ENCODE results near the gene LACTBL1. TPM values are rescaled to one million over a fixed set of nuclear protein-coding genes. Genes with fewer than 3 reads are reported as not detected.

Gene LACTBL1
- total RNA-seq, 1 donor, result not detected

GRCh38 chr1:22967833-22968232 lies 4.8 kb downstream of the LACTBL1 start:
- no peak overlapping the region for H2AFZ ChIP-seq (ENCODE audit: low read length)
- H3K27me3 ChIP-seq (ENCODE audit: insufficient read depth, low read length), result peaks cover 48% of the 10 kb centered on the region
- H3K9me3 ChIP-seq (ENCODE audit: low read depth, low read length), result peaks cover 8% of the 10 kb centered on the region
- TF ChIP-seq CTCF (IDR thresholded peaks at IDR 0.05; ENCODE audit: extremely low read depth, low read depth, low read length), result no peak
- H3K4me1 ChIP-seq (ENCODE audit: insufficient read depth, low read length), result no peaks in the 10 kb centered on the region
- H3K27ac ChIP-seq (ENCODE audit: low read depth, low read length), result no peak overlapping the region
- no peaks in the 10 kb centered on the region for H4K20me1 ChIP-seq (ENCODE audit: insufficient read depth, low read length)
- no peak overlapping the region for H3K4me3 ChIP-seq (ENCODE audit: insufficient read depth, low read length)
- no peaks in the 10 kb centered on the region for H3K36me3 ChIP-seq (ENCODE audit: insufficient read depth, low read length)
- DNase-seq (ENCODE audit: insufficient read length, low spot score, missing footprints), result no peak
- H3K79me2 ChIP-seq (ENCODE audit: insufficient read depth, low read length), result no peaks in the 10 kb centered on the region
- H3K4me2 ChIP-seq (ENCODE audit: insufficient read depth, low read length), result no peak overlapping the region

GRCh38 chr1:22966309-22966708 lies 6.4 kb downstream of the LACTBL1 start:
- Histone ChIP-seq H3K4me2 (ENCODE audit: insufficient read depth, low read length) (no peak overlapping the region), H2AFZ (ENCODE audit: low read length) (no peak overlapping the region), H3K27me3 (ENCODE audit: insufficient read depth, low read length) (peaks cover 37% of the 10 kb centered on the region), H4K20me1 (ENCODE audit: insufficient read depth, low read length) (no peaks in the 10 kb centered on the region), H3K4me3 (ENCODE audit: insufficient read depth, low read length) (no peak overlapping the region), H3K79me2 (ENCODE audit: insufficient read depth, low read length) (no peaks in the 10 kb centered on the region), H3K27ac (ENCODE audit: low read depth, low read length) (no peak overlapping the region), H3K36me3 (ENCODE audit: insufficient read depth, low read length) (no peaks in the 10 kb centered on the region), H3K9me3 (ENCODE audit: low read depth, low read length) (peaks cover 8% of the 10 kb centered on the region), H3K4me1 (ENCODE audit: insufficient read depth, low read length) (no peaks in the 10 kb centered on the region)
- no peak for TF ChIP-seq CTCF (IDR thresholded peaks at IDR 0.05; ENCODE audit: extremely low read depth, low read depth, low read length)
- DNase-seq (ENCODE audit: insufficient read length, low spot score, missing footprints), result no peak

- DNase-seq (ENCODE audit: insufficient read length, low spot score, missing footprints), result peak; percentile 81
- Histone ChIP-seq H3K27ac (ENCODE audit: low read depth, low read length) (no peak overlapping the region), H3K4me3 (ENCODE audit: insufficient read depth, low read length) (no peak overlapping the region), H3K36me3 (ENCODE audit: insufficient read depth, low read length) (no peaks in the 10 kb centered on the region), H3K79me2 (ENCODE audit: insufficient read depth, low read length) (no peaks in the 10 kb centered on the region), H3K4me1 (ENCODE audit: insufficient read depth, low read length) (no peaks in the 10 kb centered on the region), H2AFZ (ENCODE audit: low read length) (no peak overlapping the region), H3K27me3 (ENCODE audit: insufficient read depth, low read length) (peaks cover 10% of the 10 kb centered on the region), H4K20me1 (ENCODE audit: insufficient read depth, low read length) (no peaks in the 10 kb centered on the region), H3K4me2 (ENCODE audit: insufficient read depth, low read length) (no peak overlapping the region), H3K9me3 (ENCODE audit: low read depth, low read length) (peaks cover 8% of the 10 kb centered on the region)
- TF ChIP-seq CTCF (IDR thresholded peaks at IDR 0.05; ENCODE audit: extremely low read depth, low read depth, low read length), result no peak
Measured at GRCh38 chr1:22963044-22963677, 9.5 kb downstream of the LACTBL1 start.

- no peak for DNase-seq (ENCODE audit: insufficient read length, low spot score, missing footprints)
- TF ChIP-seq CTCF (IDR thresholded peaks at IDR 0.05; ENCODE audit: extremely low read depth, low read depth, low read length), result no peak
- Histone ChIP-seq H3K9me3 (ENCODE audit: low read depth, low read length) (peaks cover 8% of the 10 kb centered on the region), H3K79me2 (ENCODE audit: insufficient read depth, low read length) (no peaks in the 10 kb centered on the region), H4K20me1 (ENCODE audit: insufficient read depth, low read length) (no peaks in the 10 kb centered on the region), H3K27ac (ENCODE audit: low read depth, low read length) (no peak overlapping the region), H3K36me3 (ENCODE audit: insufficient read depth, low read length) (no peaks in the 10 kb centered on the region), H3K4me1 (ENCODE audit: insufficient read depth, low read length) (no peaks in the 10 kb centered on the region), H3K27me3 (ENCODE audit: insufficient read depth, low read length) (peaks cover 5% of the 10 kb centered on the region), H2AFZ (ENCODE audit: low read length) (no peak overlapping the region), H3K4me2 (ENCODE audit: insufficient read depth, low read length) (no peak overlapping the region), H3K4me3 (ENCODE audit: insufficient read depth, low read length) (no peak overlapping the region)
Measured at GRCh38 chr1:22962558-22962957, 10.1 kb downstream of the LACTBL1 start.

Measured in osteoblast (primary cell).